ENCODE results near the gene KRTAP3-3.
A peak's percentile ranks its signal among the peaks of the same experiment; 100 is the strongest.
"Not testable (repeated sequence)": the region's sequence is repeated elsewhere in the genome, so short reads cannot be mapped to it uniquely, and the experiment has no call there.

KRTAP3-3 gene

GRCh38 chr17:41008811-41009210, 14.8 kb upstream of the KRTAP3-3 start, which contains the start of gene KRTAP3-1:
Gene KRTAP3-1 (minus strand): TSS chr17:41009128. CDS start chr17:41009074, 54 bp downstream.
- no peak within 1 kb of the TSS for H3K27ac ChIP-seq (ENCODE audit: poor library complexity, severe bottlenecking)
- no peak within 1 kb of the TSS for H3K4me3 ChIP-seq (ENCODE audit: severe bottlenecking)
- H3K9me3 ChIP-seq (ENCODE audit: severe bottlenecking): no peaks in the 10 kb centered on the region
- TF ChIP-seq CTCF (IDR thresholded peaks at IDR 0.05; ENCODE audit: poor library complexity, severe bottlenecking): no peak
- DNase-seq (ENCODE audit: low spot score): no peak
- no peak for ATAC-seq (ENCODE audit: low read depth)
- no peaks in the 10 kb centered on the region for H3K27me3 ChIP-seq (ENCODE audit: insufficient read depth, poor library complexity, severe bottlenecking)
- no peaks in the 10 kb centered on the region for H3K36me3 ChIP-seq (ENCODE audit: low read depth)
- H3K4me1 ChIP-seq (ENCODE audit: insufficient read depth, poor library complexity, severe bottlenecking): peaks cover 14% of the 10 kb centered on the region

GRCh38 chr17:41004397-41004796, 10.4 kb upstream of the KRTAP3-3 start:
- Histone ChIP-seq H3K4me3 (ENCODE audit: severe bottlenecking) (no peak overlapping the region), H3K4me1 (ENCODE audit: insufficient read depth, poor library complexity, severe bottlenecking) (peaks cover 33% of the 10 kb centered on the region), H3K27ac (ENCODE audit: poor library complexity, severe bottlenecking) (no peak overlapping the region), H3K9me3 (ENCODE audit: severe bottlenecking) (no peaks in the 10 kb centered on the region), H3K27me3 (ENCODE audit: insufficient read depth, poor library complexity, severe bottlenecking) (no peaks in the 10 kb centered on the region), H3K36me3 (ENCODE audit: low read depth) (no peaks in the 10 kb centered on the region)
- no peak for TF ChIP-seq CTCF (IDR thresholded peaks at IDR 0.05; ENCODE audit: poor library complexity, severe bottlenecking)
- ATAC-seq (ENCODE audit: low read depth) (no peak), DNase-seq (ENCODE audit: low spot score) (no peak)

GRCh38 chr17:41003926-41004325, 10.0 kb upstream of the KRTAP3-3 start:
- Histone ChIP-seq H3K4me1 (ENCODE audit: insufficient read depth, poor library complexity, severe bottlenecking) (peaks cover 29% of the 10 kb centered on the region), H3K27me3 (ENCODE audit: insufficient read depth, poor library complexity, severe bottlenecking) (no peaks in the 10 kb centered on the region), H3K4me3 (ENCODE audit: severe bottlenecking) (no peak overlapping the region), H3K27ac (ENCODE audit: poor library complexity, severe bottlenecking) (peak overlapping the region; percentile 85), H3K9me3 (ENCODE audit: severe bottlenecking) (no peaks in the 10 kb centered on the region), H3K36me3 (ENCODE audit: low read depth) (no peaks in the 10 kb centered on the region)
- no peak for TF ChIP-seq CTCF (IDR thresholded peaks at IDR 0.05; ENCODE audit: poor library complexity, severe bottlenecking)
- ATAC-seq (ENCODE audit: low read depth) (no peak), DNase-seq (ENCODE audit: low spot score) (no peak)

GRCh38 chr17:41002814-41003213, 8.8 kb upstream of the KRTAP3-3 start:
- DNase-seq (ENCODE audit: low spot score): no peak
- no peak for TF ChIP-seq CTCF (IDR thresholded peaks at IDR 0.05; ENCODE audit: poor library complexity, severe bottlenecking)

GRCh38 chr17:41001795-41002194, 7.8 kb upstream of the KRTAP3-3 start:
- Histone ChIP-seq H3K4me1 (ENCODE audit: insufficient read depth, poor library complexity, severe bottlenecking) (peaks cover 29% of the 10 kb centered on the region), H3K36me3 (ENCODE audit: low read depth) (no peaks in the 10 kb centered on the region), H3K27ac (ENCODE audit: poor library complexity, severe bottlenecking) (peak overlapping the region; percentile 85), H3K9me3 (ENCODE audit: severe bottlenecking) (no peaks in the 10 kb centered on the region), H3K4me3 (ENCODE audit: severe bottlenecking) (no peak overlapping the region), H3K27me3 (ENCODE audit: insufficient read depth, poor library complexity, severe bottlenecking) (no peaks in the 10 kb centered on the region)
- ATAC-seq (ENCODE audit: low read depth) (no peak), DNase-seq (ENCODE audit: low spot score) (no peak)
- TF ChIP-seq CTCF (IDR thresholded peaks at IDR 0.05; ENCODE audit: poor library complexity, severe bottlenecking): no peak

More at GRCh38 chr17:41002814-41003213, 8.8 kb upstream of the KRTAP3-3 start:
- Histone ChIP-seq H3K27me3 (ENCODE audit: insufficient read depth, poor library complexity, severe bottlenecking) (no peaks in the 10 kb centered on the region), H3K27ac (ENCODE audit: poor library complexity, severe bottlenecking) (peak overlapping the region; percentile 85), H3K4me3 (ENCODE audit: severe bottlenecking) (no peak overlapping the region), H3K36me3 (ENCODE audit: low read depth) (no peaks in the 10 kb centered on the region), H3K4me1 (ENCODE audit: insufficient read depth, poor library complexity, severe bottlenecking) (peaks cover 29% of the 10 kb centered on the region), H3K9me3 (ENCODE audit: severe bottlenecking) (no peaks in the 10 kb centered on the region)
- ATAC-seq (ENCODE audit: low read depth): peak; percentile 94

- not testable (repeated sequence) for DNase-seq (ENCODE audit: low spot score); H3K36me3 ChIP-seq (ENCODE audit: low read depth); ATAC-seq (ENCODE audit: low read depth); H3K9me3 ChIP-seq (ENCODE audit: severe bottlenecking); H3K4me3 ChIP-seq (ENCODE audit: severe bottlenecking); H3K27me3 ChIP-seq (ENCODE audit: insufficient read depth, poor library complexity, severe bottlenecking)
- H3K27ac ChIP-seq (ENCODE audit: poor library complexity, severe bottlenecking): peak within 1 kb of the TSS; percentile 13
- H3K4me1 ChIP-seq (ENCODE audit: insufficient read depth, poor library complexity, severe bottlenecking): peaks cover 29% of the 10 kb centered on the region
These were observed 5.6 kb upstream of the KRTAP3-3 start, which contains the start of gene KRTAP3-2 for GRCh38 chr17:40999563-40999962. Gene KRTAP3-2 (minus strand): TSS chr17:40999906. CDS start chr17:40999853, 53 bp downstream.

Data from RWPE2 (cell line).